DOHH2 (cell line): Measurements from ENCODE around the gene RAP1B.

Experiments used
- H3F3A ChIP-seq: fragments of 200-600 bp; sonication (generic), shearing (Covaris generic); 2 replicates; pipeline ENCODE4 v1.6.0; 2016; ENCODE audit warnings: antibody characterized with exemption, mild to moderate bottlenecking; ENCODE audit not compliant: control insufficient read depth, insufficient read depth
- H3K27ac ChIP-seq: fragments of 200-600 bp; sonication (generic); 2 replicates; pipeline ENCODE4 v1.5.1; 2014; ENCODE audit warnings: low read depth, mild to moderate bottlenecking, low read length, moderate library complexity
- H3K27me3 ChIP-seq: fragments of 200-600 bp; sonication (generic); 2 replicates; pipeline ENCODE4 v1.6.1; 2014; ENCODE audit warnings: mild to moderate bottlenecking, low read length, mixed read lengths; ENCODE audit not compliant: control insufficient read depth
- H3K36me3 ChIP-seq: fragments of 200-600 bp; sonication (generic); 2 replicates; pipeline ENCODE4 v1.6.1; 2014; ENCODE audit warnings: mild to moderate bottlenecking, low read length, moderate library complexity, mixed read lengths; ENCODE audit not compliant: control insufficient read depth
- H3K4me1 ChIP-seq: fragments of 200-600 bp; sonication (generic); 2 replicates; pipeline ENCODE4 v1.6.1; 2014; ENCODE audit warnings: mild to moderate bottlenecking, low read length, mixed read lengths; ENCODE audit not compliant: control insufficient read depth
- H3K4me2 ChIP-seq: fragments of 200-600 bp; sonication (generic); 2 replicates; pipeline ENCODE4 v1.6.0; 2014; ENCODE audit warnings: mild to moderate bottlenecking, low read length, moderate library complexity
- H3K4me3 ChIP-seq: fragments of 200-600 bp; sonication (generic); 2 replicates; pipeline ENCODE4 v1.5.1; 2014; ENCODE audit warnings: mild to moderate bottlenecking, low read length, mixed read lengths
- H3K79me2 ChIP-seq: fragments of 200-600 bp; sonication (generic); 2 replicates; pipeline ENCODE4 v1.6.1; 2014; ENCODE audit warnings: mild to moderate bottlenecking, low read length, mixed read lengths; ENCODE audit not compliant: control insufficient read depth
- H3K9me2 ChIP-seq: fragments of 200-600 bp; sonication (generic); replicated peaks from 2 replicates; pipeline ENCODE4 v1.6.1; 2014; ENCODE audit warnings: mild to moderate bottlenecking, low read length, mixed read lengths; ENCODE audit not compliant: control insufficient read depth
- H3K9me3 ChIP-seq: fragments of 200-600 bp; sonication (generic); 2 replicates; pipeline ENCODE4 v1.6.1; 2014; ENCODE audit warnings: antibody characterized with exemption, low read length, mixed read lengths; ENCODE audit not compliant: control insufficient read depth, insufficient read depth
- H4K20me1 ChIP-seq: fragments of 200-600 bp; sonication (generic); 2 replicates; pipeline ENCODE4 v1.6.0; 2014; ENCODE audit warnings: low read depth, mild to moderate bottlenecking, antibody characterized with exemption, low read length, moderate library complexity; ENCODE audit not compliant: control insufficient read depth, insufficient read depth
- CTCF ChIP-seq: fragments of 200-600 bp; sonication (generic); IDR thresholded peaks from one replicate; pipeline ENCODE4 v1.5.1; 2014; ENCODE audit warnings: antibody characterized with exemption, mild to moderate bottlenecking, low read depth, low read length; ENCODE audit not compliant: poor library complexity, severe bottlenecking
- EZH2phosphoT487 ChIP-seq: fragments of 200-600 bp; sonication (generic); IDR thresholded peaks from 2 replicates; pipeline ENCODE4 v1.6.1; 2017; ENCODE audit warnings: borderline replicate concordance, mild to moderate bottlenecking, antibody characterized with exemption, low read length, moderate library complexity, mixed read lengths

The RAP1B gene

GRCh38 chr12:68573406-68573805 is 37.3 kb upstream of the RAP1B start:
- H3K36me3 ChIP-seq, result no peaks in the 10 kb centered on the region
- H3K9me3 ChIP-seq, result no peaks in the 10 kb centered on the region
- H3K27me3 ChIP-seq, result no peaks in the 10 kb centered on the region
- H3K4me1 ChIP-seq, result peaks cover 16% of the 10 kb centered on the region
- no peaks in the 10 kb centered on the region for H4K20me1 ChIP-seq
- no peak overlapping the region for H3K4me2 ChIP-seq
- no peak overlapping the region for H3K27ac ChIP-seq
- no peaks in the 10 kb centered on the region for H3K9me2 ChIP-seq
- H3K4me3 ChIP-seq, result no peak overlapping the region
- TF ChIP-seq EZH2phosphoT487 (no peak), CTCF (no peak)
- no peaks in the 10 kb centered on the region for H3F3A ChIP-seq
- no peaks in the 10 kb centered on the region for H3K79me2 ChIP-seq

GRCh38 chr12:68577949-68578348 is 32.8 kb upstream of the RAP1B start:
- Histone ChIP-seq H3K4me1 (no peaks in the 10 kb centered on the region; the same call in 1 of the 2 replicates), H3K79me2 (no peaks in the 10 kb centered on the region), H3K4me2 (no peak overlapping the region), H3K27ac (no peak overlapping the region), H4K20me1 (no peaks in the 10 kb centered on the region), H3K4me3 (no peak overlapping the region), H3K27me3 (no peaks in the 10 kb centered on the region), H3K9me2 (no peaks in the 10 kb centered on the region), H3F3A (no peaks in the 10 kb centered on the region), H3K9me3 (no peaks in the 10 kb centered on the region), H3K36me3 (no peaks in the 10 kb centered on the region)
- no peak for TF ChIP-seq CTCF
- TF ChIP-seq EZH2phosphoT487, result no peak

- H3K79me2 ChIP-seq, result no peaks in the 10 kb centered on the region
- TF ChIP-seq CTCF (no peak), EZH2phosphoT487 (no peak)
- H3K27ac ChIP-seq, result no peak overlapping the region
- no peaks in the 10 kb centered on the region for H4K20me1 ChIP-seq
- no peak overlapping the region for H3K4me2 ChIP-seq
- H3K9me3 ChIP-seq, result no peaks in the 10 kb centered on the region
- H3F3A ChIP-seq, result no peaks in the 10 kb centered on the region
- no peaks in the 10 kb centered on the region for H3K27me3 ChIP-seq
- no peak overlapping the region for H3K4me3 ChIP-seq
- H3K4me1 ChIP-seq, result peaks cover 5% of the 10 kb centered on the region
- H3K9me2 ChIP-seq, result no peaks in the 10 kb centered on the region
- no peaks in the 10 kb centered on the region for H3K36me3 ChIP-seq
Observed at GRCh38 chr12:68578765-68579164, 31.9 kb upstream of the RAP1B start.

- no peak for TF ChIP-seq CTCF
- TF ChIP-seq EZH2phosphoT487, result no peak
- no peak overlapping the region for H3K4me2 ChIP-seq
Observed at GRCh38 chr12:68579254-68579653, 31.4 kb upstream of the RAP1B start.

More at GRCh38 chr12:68579254-68579653, 31.4 kb upstream of the RAP1B start:
- Histone ChIP-seq H3K79me2 (no peaks in the 10 kb centered on the region), H4K20me1 (no peaks in the 10 kb centered on the region), H3K36me3 (no peaks in the 10 kb centered on the region), H3F3A (no peaks in the 10 kb centered on the region), H3K27ac (no peak overlapping the region), H3K27me3 (no peaks in the 10 kb centered on the region), H3K4me3 (no peak overlapping the region), H3K4me1 (peaks cover 5% of the 10 kb centered on the region), H3K9me3 (no peaks in the 10 kb centered on the region), H3K9me2 (no peaks in the 10 kb centered on the region)
